NCI-H2196 (cell line): Measurements from ENCODE around the gene CDC20.
A peak's percentile ranks its signal among the peaks of the same experiment; 100 is the strongest.

Source experiments
- DNase-seq: peaks from one replicate; lab custom pipeline; 2025; ENCODE audit not compliant: unreplicated experiment; lab: John Stamatoyannopoulos, UW

The CDC20 gene

GRCh38 chr1:43327549-43328292, 31.1 kb upstream of the CDC20 start:
- DNase-seq, result no peak

GRCh38 chr1:43329995-43330751, 28.6 kb upstream of the CDC20 start:
- DNase-seq, result no peak

GRCh38 chr1:43331688-43332087, 27.1 kb upstream of the CDC20 start:
- DNase-seq, result no peak

GRCh38 chr1:43334453-43335205, 24.2 kb upstream of the CDC20 start:
- DNase-seq, result no peak

GRCh38 chr1:43337588-43337987, 21.2 kb upstream of the CDC20 start, which contains the start of gene MPL:
MPL (plus strand) TSS chr1:43337818; CDS start chr1:43337849, 31 bp downstream.
- no peak for DNase-seq

GRCh38 chr1:43338001-43338400, 20.8 kb upstream of the CDC20 start:
- DNase-seq, result no peak

GRCh38 chr1:43339584-43340232, 19.1 kb upstream of the CDC20 start:
- no peak for DNase-seq

- DNase-seq, result no peak
These were observed 18.2 kb upstream of the CDC20 start for GRCh38 chr1:43340559-43340958.

- DNase-seq, result no peak
These were observed 14.4 kb upstream of the CDC20 start for GRCh38 chr1:43344267-43344850.

GRCh38 chr1:43345120-43345519, 13.7 kb upstream of the CDC20 start:
- DNase-seq, result no peak

GRCh38 chr1:43346636-43347035, 12.1 kb upstream of the CDC20 start:
- DNase-seq, result no peak

GRCh38 chr1:43348343-43348808, 10.4 kb upstream of the CDC20 start:
- DNase-seq, result peak; percentile 70

GRCh38 chr1:43348809-43349593, 9.8 kb upstream of the CDC20 start:
- peak; percentile 96 for DNase-seq

- DNase-seq, result no peak
These were observed 9.0 kb upstream of the CDC20 start for GRCh38 chr1:43349594-43350306.

- DNase-seq, result no peak
These were observed 7.8 kb upstream of the CDC20 start for GRCh38 chr1:43350976-43351375.

- DNase-seq, result no peak
These were observed 7.1 kb upstream of the CDC20 start for GRCh38 chr1:43351421-43352350.

GRCh38 chr1:43352351-43352705, 6.5 kb upstream of the CDC20 start:
- DNase-seq, result no peak

GRCh38 chr1:43352881-43353280, 5.9 kb upstream of the CDC20 start:
- no peak for DNase-seq
